HG03066 (cell line): Measurements from ENCODE around the gene VSTM5.
"Not testable (repeated sequence)": the region's sequence is repeated elsewhere in the genome, so short reads cannot be mapped to it uniquely, and the experiment has no call there.

Experiments used
- ATAC-seq: cut with Tn5 transposase; IDR thresholded peaks from one replicate; pipeline ENCODE4 v1.9.1; 2021; ENCODE audit warnings: low read depth; ENCODE audit not compliant: unreplicated experiment

The VSTM5 gene

GRCh38 chr11:93850594-93851018 is at the start of gene VSTM5:
Gene VSTM5, minus strand, starts transcription at chr11:93850618. Its CDS starts 116 bp downstream, at chr11:93850502.
- no peak for ATAC-seq

GRCh38 chr11:93895106-93895862 is 44.9 kb upstream of the VSTM5 start:
- no peak for ATAC-seq

- no peak for ATAC-seq
Observed at GRCh38 chr11:93890391-93891051, 40.1 kb upstream of the VSTM5 start.

- no peak for ATAC-seq
Observed at GRCh38 chr11:93887111-93887510, 36.7 kb upstream of the VSTM5 start.

DNA sequence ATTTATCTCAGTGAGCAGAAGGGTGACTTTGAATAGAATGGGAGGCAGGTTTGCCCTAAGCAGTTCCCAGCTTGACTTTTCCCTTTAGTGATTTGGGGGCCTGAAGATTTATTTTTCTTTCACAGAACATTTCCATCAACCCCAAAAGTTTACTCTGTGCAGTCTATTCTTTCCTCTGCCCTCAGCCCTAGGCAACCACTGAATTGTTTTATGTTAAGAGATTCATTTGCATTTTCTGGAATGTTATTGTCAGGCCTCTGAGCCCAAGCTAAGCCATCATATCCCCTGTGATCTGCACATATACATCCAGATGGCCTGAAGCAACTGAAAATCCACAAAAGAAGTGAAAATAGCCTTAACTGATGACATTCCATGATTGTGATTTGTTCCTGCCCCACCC is 28.7 kb upstream of the VSTM5 start:
- ATAC-seq = not testable (repeated sequence)

DNA sequence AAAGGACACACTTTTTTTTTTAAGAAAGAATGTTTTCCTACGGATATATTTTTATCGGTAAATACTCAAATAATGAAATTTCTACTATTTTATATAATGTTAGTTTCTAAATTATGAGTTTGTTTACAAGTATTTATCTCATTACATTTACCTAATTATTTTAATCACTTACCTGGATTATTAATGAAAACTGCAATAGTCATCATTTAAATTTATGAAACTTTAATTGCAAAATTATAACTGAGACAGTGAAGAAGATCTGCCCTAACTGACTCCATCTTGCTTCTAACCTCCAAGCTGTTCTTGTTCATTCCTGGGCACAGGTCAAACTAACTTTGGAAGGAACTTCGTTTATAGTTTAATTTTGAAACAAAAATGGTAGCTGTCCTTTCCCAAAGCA is 25.2 kb upstream of the VSTM5 start:
- ATAC-seq = no peak

DNA sequence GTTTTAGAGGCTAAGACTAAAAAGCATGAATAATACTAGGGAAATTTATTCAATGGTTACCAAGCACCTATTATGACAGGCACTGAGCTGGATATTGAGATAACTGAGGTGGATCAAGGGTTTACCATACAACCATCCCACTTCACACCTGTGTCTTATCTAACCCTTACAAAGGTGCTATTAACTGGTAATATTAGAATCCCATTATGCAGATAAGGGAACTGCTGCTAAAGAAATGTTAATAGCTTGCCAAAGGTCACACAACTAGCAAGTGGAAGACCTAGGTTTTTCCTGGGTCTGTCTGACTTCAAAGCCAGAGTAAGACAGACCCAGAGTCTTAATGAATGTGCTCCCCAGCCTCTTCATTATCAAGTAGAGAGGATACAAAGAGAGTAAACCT is 21.1 kb upstream of the VSTM5 start:
- ATAC-seq = no peak

DNA sequence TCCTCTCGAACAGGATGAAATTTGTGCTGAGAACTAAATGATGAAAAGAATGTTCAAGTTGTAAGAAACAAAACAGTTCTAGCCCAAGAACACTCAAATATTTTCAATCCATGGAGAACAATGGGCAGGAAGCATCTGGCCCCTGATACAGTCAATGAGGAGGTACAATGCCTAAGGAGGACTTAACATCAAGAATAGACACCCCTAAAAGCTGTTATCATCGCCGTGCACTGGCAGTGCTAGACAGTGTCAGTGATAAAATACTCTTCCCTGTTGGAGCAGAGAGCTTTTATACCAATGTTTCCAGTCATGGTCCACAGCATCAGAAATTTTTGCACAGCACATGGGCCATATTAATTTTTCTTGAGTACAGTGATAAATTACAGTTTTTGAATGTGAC is 20.2 kb upstream of the VSTM5 start:
- no peak for ATAC-seq

GRCh38 chr11:93869830-93870229 is 19.4 kb upstream of the VSTM5 start:
- no peak for ATAC-seq

DNA sequence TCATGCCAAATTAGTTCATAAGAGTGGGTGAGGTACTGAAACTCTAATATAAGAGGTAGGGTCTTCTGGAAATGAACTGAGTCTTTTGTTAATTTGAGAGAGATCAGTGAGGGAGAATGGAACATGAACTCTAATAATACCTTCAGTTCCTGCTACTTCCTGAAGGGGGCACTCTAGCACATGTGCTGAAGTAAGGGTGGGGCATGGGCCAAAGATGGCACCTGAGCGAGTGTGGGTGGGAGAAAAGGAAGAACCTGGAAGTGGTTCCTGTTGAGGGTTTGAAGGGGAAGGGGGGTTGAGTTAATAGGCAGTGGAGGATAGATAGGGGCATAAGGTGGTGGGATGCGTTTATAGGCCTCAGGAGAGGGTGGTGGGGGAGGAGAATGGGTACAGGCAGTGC is 18.0 kb upstream of the VSTM5 start:
- not testable (repeated sequence) for ATAC-seq

- no peak for ATAC-seq
Observed at GRCh38 chr11:93861808-93862207, 11.4 kb upstream of the VSTM5 start.

DNA sequence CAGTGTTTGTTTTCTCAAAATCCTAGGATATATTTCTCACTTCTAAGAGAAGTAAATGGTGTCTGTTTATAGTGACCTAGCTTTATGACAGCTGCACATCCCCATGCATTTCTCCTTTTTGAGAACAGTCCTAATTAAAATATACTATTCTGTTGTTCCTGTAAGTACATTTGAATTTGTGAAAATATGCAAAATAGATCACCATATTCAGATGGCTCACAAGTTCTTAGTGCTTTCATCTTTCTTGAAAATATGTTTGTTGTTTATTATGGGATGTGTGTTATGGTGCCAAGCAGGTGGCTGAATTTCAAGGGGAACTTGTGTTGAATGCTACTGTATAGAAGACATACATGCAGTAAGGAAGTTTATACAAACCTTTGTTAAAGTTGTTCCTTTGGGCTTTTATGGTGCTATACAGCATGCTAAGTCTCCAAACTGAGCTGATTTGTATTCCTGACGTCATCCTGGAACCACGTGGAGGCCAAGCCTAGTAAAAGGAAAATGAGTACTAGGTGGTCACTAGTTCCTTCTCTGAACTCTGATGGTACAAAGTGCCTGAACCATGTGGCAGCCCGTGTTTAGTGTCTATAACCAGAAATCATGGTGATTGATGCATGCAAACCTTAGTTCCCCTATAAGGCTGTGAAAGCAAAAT is 7.8 kb upstream of the VSTM5 start:
- ATAC-seq = no peak

DNA sequence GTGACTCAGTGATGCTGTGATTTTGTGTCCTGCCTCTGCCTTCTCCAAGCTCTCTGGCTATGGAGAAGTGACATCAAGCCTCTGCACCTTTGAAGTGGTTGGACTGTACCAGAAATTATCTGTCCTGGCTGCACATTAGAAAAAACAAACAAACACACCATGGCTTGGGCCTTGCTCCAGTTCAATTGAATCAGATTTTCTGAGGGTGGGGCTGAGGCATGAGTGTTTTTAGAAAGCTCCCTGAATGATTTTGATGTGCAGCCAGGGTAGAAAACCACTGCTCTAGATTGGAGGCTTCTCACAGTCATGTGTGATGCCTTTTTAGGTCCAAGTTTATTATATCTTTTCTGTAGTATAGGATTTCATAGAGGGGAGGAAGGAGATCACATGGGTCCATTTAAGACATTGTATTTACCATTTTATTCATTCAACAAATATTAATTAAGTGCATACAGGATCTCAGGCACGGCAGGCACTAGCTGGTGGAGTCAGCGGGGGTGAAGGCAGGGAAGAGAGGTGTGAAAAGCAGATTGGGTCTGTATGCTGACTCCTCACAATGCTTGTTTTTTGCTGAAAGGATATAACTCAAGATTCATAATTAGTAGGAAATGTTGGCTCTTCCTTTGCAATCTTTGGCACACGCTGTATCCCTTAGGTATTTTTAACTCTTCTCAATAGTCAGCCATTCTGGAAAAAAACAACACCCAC is 7.1 kb upstream of the VSTM5 start:
- no peak for ATAC-seq

GRCh38 chr11:93852242-93852641 is 1.8 kb upstream of the VSTM5 start:
- no peak for ATAC-seq

DNA sequence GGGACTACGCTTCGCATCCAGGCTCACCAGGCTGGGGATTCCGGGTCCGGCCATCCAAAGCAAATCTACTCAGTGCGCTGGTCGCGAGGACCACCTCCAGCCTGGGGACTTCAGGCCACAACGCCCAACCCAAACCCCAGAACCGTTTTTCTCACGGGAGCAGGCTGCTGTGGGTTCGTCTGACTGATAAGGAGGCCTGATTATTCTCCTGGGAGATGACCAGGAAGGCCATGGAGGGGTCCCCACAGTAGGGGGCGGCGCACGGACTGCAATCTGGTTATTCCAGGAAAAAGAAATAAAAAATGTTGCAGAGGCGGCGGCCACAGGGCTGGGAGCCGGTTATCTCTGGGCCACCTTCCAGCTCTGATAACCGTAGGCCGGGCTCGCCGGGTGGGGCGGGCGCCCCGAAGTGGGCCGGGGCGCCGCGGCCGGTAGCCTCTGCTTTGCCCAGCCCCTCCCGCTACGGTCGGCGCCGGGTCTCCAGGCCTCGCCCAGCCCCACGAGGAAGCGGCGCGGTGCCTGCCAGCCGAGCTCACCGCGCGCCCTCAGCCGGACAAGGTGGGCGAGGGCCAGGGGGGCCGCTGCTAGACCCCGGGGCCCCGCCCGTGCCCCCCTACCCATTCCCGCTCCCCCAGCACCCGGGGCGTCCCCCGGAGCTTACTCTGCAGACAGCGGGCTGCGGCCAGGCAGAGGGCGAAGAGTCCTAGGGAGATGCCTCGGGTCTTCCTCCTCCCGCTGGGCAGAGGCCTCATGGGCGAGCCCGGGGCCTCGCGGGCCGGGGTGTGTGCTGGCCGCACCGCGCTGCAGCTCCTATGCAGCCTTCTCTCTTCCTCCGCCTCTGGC is 446 bp downstream of the VSTM5 start:
- no peak for ATAC-seq

DNA sequence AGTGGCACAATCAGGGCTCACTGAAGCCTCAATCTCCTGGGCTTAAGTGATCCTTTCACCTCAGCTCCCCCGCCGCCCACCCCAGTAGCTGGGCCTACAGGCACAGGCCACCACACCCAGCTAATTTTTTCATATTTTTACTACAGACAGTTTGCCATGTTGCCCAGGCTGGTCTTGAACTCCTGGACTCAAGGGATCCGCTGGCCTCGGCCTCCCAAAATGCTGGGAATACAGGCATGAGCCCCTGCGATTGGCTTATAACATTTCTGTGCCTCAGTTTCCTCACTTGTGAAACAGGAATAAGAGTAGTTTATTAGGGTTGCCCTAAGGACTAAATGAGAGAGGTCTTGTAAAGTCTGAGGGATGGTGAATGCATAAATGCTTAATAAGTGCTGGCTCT is 1.2 kb downstream of the VSTM5 start:
- ATAC-seq = no peak

- ATAC-seq = no peak
Observed at GRCh38 chr11:93846411-93846810, 4.0 kb downstream of the VSTM5 start.

GRCh38 chr11:93845181-93846092 is 5.0 kb downstream of the VSTM5 start:
- no peak for ATAC-seq

GRCh38 chr11:93844568-93844967 is 5.8 kb downstream of the VSTM5 start:
- ATAC-seq = no peak
